SKM-1 (cell line): ENCODE data around the gene CDK15.

Experiments used
- DNase-seq: peaks from one replicate; lab custom pipeline; 2025; ENCODE audit not compliant: unreplicated experiment; lab: John Stamatoyannopoulos, UW

The CDK15 gene

DNA sequence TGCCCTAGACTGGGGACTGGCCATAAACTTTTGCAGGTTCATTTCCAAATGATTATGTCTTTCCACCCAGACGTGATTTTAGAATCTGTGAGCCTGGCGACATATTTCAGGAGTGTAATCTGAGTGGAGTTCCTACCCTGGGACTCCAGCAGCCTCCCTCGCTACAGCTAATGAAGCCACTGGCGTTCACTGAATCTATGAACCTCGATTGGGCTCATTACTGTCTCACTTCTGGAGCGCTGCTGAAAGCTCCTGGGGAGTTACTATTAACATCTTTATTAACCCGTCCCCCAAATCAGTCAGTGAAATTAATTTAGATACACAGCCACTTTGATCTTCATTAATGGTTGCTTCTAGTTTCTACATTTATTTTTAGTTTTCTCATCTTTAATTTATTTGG is 56.5 kb downstream of the CDK15 start:
- DNase-seq: no peak

DNA sequence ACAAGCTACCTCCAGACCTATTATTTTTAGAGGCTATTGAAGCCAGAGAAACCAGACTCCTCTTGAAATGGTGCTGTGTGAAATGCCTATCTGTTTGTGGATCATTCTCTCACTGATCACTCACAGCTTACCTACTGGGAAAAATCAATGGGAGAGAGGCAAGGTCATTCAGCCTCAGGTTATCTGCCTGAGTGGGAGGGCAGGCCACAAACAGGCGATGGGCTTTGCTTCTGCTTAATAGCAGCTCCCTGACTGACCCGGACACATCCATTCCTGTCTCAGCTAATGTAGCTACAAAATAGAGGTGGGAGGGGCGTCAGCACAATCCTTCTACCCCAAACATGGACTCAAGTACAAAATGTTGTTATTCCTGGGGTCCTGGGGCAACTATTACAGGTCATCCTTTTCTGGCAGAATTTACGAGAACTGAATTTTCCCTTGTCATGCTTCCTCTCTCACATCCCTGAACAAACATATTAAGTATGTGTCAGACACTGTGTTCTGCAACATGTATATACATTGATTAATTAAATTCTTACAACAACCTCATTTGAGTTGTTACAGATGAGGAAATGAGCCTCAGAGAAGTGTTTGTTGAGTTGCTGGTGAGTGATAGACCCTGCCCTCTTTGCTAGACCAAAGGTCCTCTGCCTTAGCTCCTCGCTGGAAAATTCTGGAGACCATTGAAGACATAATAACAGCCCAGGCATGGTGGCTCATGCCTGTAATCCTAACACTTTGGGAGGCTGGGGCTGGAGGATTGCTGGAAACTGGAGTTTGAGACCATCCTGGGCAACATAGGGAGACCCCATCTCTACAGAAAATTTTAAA is 60.5 kb downstream of the CDK15 start:
- DNase-seq: no peak

DNA sequence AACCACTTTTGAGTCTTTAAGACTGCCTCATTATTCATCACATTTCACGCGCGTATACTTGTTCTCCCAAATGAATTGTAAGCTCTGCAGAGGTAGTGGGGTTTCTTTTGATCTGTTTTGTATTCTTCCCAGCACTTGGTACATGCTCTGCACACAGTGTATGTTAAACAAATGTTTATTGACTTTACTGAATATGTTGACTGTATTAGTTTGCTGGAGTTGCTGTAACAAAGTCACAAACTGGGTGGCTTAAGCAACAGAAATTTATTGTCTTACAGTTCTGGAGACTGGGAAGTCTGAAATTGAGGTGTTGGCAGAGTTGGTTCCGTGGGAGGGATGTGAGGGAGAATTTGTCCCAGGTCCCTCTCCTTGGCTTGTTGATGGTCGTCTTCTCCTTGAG is 65.1 kb downstream of the CDK15 start:
- DNase-seq: no peak

DNA sequence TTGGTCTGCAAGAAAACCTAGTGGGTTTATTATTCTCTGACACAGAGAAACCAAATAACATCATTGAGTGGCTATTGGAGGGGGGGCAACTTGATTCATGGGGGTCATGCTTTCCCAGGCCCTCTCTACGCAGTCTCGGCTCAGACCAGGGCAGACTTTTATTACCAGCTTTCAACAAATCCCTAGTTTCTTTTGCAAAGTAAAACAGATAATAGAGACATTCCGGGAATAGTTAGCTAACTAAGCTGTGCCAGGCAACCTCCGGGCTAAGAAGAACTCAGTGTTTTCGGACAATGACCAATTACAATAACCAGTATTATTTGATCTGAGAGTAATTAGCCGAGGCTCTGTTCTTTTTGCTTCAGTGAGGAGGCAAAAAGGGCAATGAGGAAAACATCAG is 66.3 kb downstream of the CDK15 start:
- DNase-seq: no peak

DNA sequence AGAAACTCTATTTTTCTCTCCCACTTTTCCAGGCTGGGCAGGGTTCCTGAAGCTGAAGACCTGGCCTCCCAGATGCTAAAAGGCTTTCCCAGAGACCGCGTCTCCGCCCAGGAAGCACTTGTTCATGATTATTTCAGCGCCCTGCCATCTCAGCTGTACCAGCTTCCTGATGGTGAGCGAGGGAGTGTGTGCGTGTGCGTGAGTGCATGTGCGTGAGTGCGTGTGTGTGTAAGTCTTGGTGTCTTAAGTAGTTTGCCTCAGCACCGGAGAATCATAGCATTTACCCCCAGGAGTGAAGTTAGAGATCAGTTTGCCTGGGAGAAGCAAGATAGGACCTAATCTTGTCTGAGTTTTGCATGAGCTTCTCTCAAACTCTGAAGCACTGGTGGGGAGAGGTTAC is 73.7 kb downstream of the CDK15 start:
- DNase-seq: no peak

GRCh38 chr2:201880579-201880978 is 74.2 kb downstream of the CDK15 start:
- DNase-seq: no peak

DNA sequence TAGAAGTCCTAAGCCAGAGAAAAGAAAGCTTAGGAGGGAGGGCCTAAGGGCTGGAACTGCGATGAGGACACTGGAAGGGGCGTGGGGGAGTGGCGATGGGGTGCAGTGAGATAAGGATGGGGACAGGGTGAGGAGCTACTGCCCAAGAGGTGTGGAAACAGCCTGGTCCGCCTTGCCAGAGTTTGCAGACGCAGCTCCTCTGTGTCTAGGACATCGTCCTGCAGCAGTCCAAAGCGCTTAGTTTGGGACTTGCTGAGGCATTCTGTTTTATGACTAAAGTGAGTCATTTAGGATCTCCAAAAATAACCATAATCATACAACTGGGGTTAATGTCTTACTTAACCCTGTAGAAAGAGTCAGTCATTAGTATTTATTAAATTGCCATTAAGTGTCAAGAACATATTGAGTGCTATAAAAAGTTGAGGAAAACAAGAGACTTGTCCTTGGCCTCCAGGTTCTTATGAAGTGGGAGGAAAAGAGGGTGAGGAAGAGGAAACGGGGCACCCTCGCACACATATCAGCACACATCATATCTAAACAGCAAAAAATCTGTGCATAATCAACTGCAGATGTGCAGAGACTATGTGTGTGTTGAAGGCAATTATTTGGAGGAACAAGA is 74.8 kb downstream of the CDK15 start:
- DNase-seq: no peak

DNA sequence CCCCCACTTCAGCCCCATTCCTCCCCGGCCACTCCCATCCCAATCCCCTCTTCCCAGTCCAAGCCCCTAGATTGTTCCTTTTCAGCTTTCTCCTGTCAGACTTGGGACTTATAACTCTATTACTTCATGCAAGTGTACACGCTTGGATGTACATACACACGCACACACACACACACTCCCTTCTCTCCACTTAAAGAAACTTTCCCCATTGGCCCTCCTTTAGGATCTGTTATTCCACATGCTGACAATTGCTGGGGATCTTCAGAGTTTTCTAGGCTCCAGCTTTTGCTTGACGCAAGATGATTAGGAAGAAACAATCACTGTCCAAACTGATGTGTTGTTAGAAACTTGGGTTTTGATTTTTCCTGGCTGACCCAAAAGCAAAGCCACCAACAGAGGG is 75.4 kb downstream of the CDK15 start:
- no peak for DNase-seq

DNA sequence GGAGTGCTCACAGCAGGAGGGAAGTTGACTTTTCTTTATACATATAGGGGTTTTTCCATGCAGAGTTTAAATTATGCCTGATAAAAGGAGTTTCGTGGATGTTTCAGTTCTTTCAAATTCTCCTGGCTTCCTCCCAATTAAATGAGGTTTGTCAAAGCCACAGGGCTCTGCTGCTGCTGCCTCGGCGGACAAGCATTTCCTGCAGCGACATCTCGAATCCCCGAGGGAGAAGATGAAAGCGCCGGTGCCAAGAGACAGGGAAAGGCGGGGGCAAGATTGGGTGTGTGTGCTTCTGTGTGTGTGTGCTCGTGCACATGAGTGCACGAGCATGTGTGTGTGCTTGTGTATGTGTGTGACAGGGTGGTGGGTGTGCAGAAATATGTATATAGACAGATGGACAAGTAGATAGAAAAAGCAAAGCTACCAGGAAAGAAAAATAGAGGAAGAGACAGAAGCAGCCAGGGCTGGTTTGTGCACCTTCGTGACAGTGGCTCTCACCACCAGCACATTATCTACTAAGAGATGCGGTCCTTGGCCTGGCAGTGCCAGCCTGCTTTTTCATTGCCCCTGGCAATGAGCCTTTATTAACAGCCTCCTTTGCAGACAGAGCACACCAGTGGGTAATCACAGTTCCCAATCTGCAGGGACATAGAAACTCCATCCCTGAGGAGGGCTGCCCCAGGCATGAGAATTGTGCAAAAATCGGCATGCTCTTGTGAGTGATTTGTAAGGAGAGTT is 76.2 kb downstream of the CDK15 start:
- DNase-seq: no peak

DNA sequence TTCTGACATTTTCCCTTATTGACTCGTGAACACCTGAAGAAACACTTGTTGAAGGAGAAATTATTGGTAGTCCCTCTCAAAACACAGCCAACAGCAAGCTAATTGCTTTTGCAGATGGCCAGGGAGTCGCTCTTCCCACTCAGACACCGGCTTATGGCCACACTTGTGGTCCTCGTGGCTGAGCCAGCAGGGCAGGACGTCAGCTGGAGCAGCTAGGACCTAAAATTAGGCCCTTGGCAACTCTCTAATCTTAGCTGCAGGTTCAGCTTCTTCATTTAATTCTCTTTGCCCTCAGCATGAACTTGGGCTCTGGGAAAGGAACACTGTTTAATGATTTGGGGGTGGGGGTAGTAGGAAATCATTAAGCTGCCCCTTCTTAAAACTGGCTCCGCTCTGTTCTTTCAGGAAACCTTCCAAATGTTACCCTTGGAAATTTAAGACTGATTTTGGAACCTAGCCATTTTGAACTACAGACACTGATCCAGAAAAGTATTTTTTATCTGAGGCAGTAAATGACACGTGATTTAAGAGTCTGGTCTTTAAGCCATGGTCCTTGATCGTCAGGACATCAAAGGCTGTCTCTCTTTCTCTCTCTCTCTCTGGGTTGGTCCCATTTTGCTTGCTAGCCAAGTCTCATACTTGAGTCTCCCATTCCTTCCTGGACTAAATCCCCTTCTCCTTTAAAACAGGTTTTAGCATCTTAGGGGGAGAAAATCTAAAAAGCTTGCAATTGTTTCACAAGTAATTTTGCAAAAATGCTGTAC is 77.5 kb downstream of the CDK15 start:
- no peak for DNase-seq

DNA sequence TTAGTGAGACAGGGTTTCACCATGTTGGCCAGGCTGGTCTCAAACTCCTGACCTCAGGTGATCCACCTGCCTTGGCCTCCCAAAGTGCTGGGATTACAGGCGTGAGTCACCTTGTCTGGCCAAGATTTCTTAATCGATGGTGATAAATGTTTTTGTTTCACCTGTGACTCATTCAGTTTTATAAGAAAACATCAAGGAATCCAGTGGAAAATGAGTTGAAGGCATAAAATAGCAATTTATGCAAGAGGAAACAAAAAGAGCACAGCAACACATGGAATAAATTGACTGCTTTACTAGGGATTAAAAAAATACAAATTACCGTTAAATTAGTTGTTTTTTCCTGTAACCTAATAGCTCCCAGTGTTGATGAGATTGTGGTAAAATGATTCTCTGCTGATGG is 80.2 kb downstream of the CDK15 start:
- DNase-seq: no peak

GRCh38 chr2:201887773-201888425 is 81.6 kb downstream of the CDK15 start:
- DNase-seq: no peak

- DNase-seq: no peak
These were observed 82.1 kb downstream of the CDK15 start for GRCh38 chr2:201888426-201888800.

GRCh38 chr2:201890453-201890852 is 84.1 kb downstream of the CDK15 start:
- DNase-seq: no peak

- no peak for DNase-seq
These were observed 85.3 kb downstream of the CDK15 start for GRCh38 chr2:201891676-201892075.

DNA sequence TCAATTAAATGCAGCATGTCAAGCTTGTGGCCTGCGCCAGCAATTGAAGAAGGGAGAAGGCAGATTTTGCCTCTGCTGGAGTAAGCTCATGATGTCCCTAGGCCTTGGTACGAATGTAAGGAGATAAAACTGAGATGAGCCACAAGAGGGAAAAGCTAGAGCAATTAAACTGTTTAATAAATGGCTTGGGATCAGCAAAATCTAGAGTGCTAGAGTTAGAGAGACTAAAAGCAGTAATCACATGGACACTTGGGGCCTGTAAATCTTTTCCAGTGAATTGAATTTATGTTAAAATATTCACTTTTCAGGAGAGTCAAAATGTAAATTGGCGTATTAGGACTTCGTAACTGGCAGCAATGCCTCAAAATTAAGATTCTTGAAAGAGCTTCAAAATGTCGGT is 86.2 kb downstream of the CDK15 start:
- no peak for DNase-seq

DNA sequence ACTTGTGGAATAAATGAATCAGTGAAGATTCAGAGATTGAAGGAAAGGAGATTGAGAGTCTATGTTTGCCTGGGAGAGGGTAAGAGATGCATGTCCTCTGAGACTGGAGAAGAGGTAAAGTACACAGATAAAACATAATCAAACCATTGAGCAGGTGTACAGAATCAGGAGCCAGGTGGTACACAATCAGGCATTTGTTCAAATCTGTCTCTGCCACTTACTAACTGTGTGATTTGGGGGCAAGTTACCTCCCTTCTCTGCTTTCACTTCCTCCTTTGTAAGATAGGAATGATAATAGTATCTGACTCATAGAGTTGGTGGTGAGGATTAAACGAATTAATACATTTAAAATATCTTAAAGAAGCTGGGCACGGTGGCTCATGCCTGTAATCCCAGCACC is 94.0 kb downstream of the CDK15 start:
- no peak for DNase-seq

DNA sequence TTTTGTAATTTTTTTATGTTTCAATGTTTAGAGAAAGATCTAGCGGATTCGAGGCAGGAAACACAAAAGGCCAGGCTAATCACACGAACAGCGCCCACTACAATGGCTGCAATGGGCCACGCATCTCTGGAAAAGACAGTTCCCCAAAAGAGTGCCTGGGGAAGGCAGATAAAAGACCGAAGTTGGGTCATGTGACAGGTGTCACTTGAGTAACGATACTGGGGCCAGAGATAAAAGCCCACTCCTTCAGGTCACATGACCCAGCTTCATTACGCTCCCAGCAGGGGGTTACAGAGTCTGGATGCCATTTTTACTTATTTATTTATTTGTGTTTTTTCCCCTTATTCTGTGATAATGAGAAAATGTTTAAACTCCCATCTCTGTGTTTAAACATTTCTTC is 95.4 kb downstream of the CDK15 start:
- no peak for DNase-seq

DNA sequence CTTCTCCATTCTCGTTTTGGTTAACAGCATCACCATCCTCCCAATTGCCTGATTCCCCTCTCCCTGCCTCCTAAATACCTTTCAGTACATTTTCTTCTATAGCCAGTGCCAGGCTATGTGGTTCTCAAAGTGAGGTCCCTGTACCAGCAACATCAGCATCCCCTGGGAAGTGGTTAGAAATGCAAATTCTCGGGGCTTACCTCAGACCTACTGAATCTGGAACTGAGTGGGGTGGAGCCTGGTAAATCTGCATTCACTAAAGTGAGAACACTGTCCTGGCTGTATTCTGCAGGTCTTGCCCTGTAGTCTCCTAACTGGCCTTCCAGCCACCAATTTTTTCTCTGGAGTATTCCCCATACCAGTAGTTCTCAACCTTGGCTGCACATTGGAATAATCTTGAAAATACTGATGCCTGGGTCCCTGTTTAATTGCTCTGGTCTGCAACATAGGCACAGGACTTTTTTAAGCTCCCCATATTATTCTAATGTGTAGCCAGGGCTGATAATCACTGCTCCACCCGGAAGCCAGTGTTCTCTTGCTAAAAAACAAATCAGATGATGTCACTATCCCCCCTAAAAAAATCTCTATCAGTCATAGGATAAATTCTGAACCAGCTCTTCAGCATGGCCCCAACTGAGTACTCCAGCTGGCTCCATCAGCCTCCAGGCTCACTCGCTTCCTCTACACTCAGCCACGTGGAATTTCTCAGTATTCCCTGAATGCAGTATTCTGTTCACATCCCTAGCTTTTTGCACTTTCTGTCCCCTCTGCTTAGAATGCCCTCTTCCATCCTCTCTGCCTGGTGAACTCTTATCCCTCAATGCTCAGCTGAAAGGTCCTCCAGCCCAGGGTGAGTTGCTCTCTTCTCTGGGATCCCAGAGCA is 98.4 kb downstream of the CDK15 start:
- no peak for DNase-seq
